HepG2 (cell line): Measurements from ENCODE around the gene ZFHX3. TPM values are rescaled to one million over a fixed set of nuclear protein-coding genes. Genes with fewer than 3 reads are reported as not detected.
A peak's percentile ranks its signal among the peaks of the same experiment; 100 is the strongest.

ENCODE experiments used
- CBX1 ChIP-seq: IDR thresholded peaks from one replicate; pipeline ENCODE4 v1.6.1; 2016; ENCODE audit warnings: antibody characterized with exemption, low read depth
- GMEB2 ChIP-seq: IDR thresholded peaks from 2 replicates; pipeline ENCODE4 v1.6.1; 2016; ENCODE audit warnings: missing biosample characterization, missing genetic modification reagents, low read depth
- HNRNPL ChIP-seq: fragments of 200-400 bp; formaldehyde crosslinking; IDR thresholded peaks from 2 replicates; pipeline ENCODE4 v1.6.1; 2017; ENCODE audit warnings: mild to moderate bottlenecking, low read depth, low read length
- KDM4B ChIP-seq: sonication (generic); formaldehyde crosslinking; IDR thresholded peaks from 2 replicates; pipeline ENCODE4 v1.4.0; 2020; ENCODE audit warnings: missing genetic modification reagents
- NFYC ChIP-seq: IDR thresholded peaks from 2 replicates; pipeline ENCODE4 v1.6.1; 2016; ENCODE audit warnings: missing genetic modification reagents, missing compliant biosample characterization
- NONO ChIP-seq, 2 experiments: fragments of 450-650 bp in 1 of 2; sonication (generic) in 1 of 2; formaldehyde crosslinking in 1 of 2; IDR thresholded peaks in 1 of 2; conservative IDR thresholded peaks in 1 of 2; 2 replicates each; pipeline versions ENCODE4 v1.6.1 to v1.8.0; 2017 to 2022; ENCODE audit warnings: mild to moderate bottlenecking in 1 of 2, missing genetic modification reagents in 1 of 2, moderate library complexity in 1 of 2
- PPARG ChIP-seq: conservative IDR thresholded peaks from 2 replicates; pipeline ENCODE4 v1.6.1; 2016; ENCODE audit warnings: missing biosample characterization, missing genetic modification reagents
- XRCC5 ChIP-seq: fragments of 200-400 bp; formaldehyde crosslinking; optimal IDR thresholded peaks from 2 replicates; pipeline ENCODE3; 2017; ENCODE audit warnings: mild to moderate bottlenecking, low read length
- ZBTB33 ChIP-seq: sonication (generic); formaldehyde crosslinking; IDR thresholded peaks from 2 replicates; pipeline ENCODE4 v1.4.0; 2020; ENCODE audit warnings: missing genetic modification reagents
- ZMYM2 ChIP-seq: sonication (generic); formaldehyde crosslinking; IDR thresholded peaks from 2 replicates; pipeline ENCODE4 v1.8.0; 2022; ENCODE audit warnings: mild to moderate bottlenecking, missing genetic modification reagents
- ZNF318 ChIP-seq: sonication (generic); formaldehyde crosslinking; IDR thresholded peaks from 2 replicates; pipeline ENCODE4 v1.4.0; 2020; ENCODE audit warnings: mild to moderate bottlenecking, missing genetic modification reagents
- ZNF687 ChIP-seq: sonication (generic); formaldehyde crosslinking; IDR thresholded peaks from 2 replicates; pipeline ENCODE4 v1.5.1; 2020; ENCODE audit warnings: mild to moderate bottlenecking, missing genetic modification reagents, moderate library complexity
- polyA plus RNA-seq, 8 experiments: library from polyadenylated mRNA; depleted of rRNA in 3 of 8; stranded (reverse) in 7 of 8; unstranded in 1 of 8; fragments of >200 nt; fragmentation: Illumina TruSeq in 4 of 8; extraction: Trizol in 4 of 8; gene quantifications; 2 replicates each; pipeline versions ENCODE4 v1.2.1 to v1.2.3, GENCODE V29; 2011 to 2016; ENCODE audit warnings: low read depth in 4 of 8, missing spikeins in 1 of 8, mixed read lengths in 1 of 8; ENCODE audit not compliant: insufficient read depth in 1 of 8
- total RNA-seq, 5 experiments: library from RNA; depleted of rRNA; stranded (reverse); fragments of >200 nt; fragmentation: Illumina TruSeq; extraction: Trizol; gene quantifications; 2 replicates each; pipeline ENCODE4 v1.2.3, GENCODE V29; 2016; ENCODE audit warnings: low read depth in 1 of 5

ZFHX3 gene
- total and polyA plus RNA-seq, 2 of the 13 experiments (the other 11 are each of a cell fraction or from before 2014, with no cell fraction given): 5.0 to 6.0 TPM

- TF ChIP-seq GMEB2 (CRISPR knock-in tag) (no peak), ZMYM2 (no peak), ZBTB33 (CRISPR knock-in tag) (peak; percentile 19; the same call in 1 of the 2 replicates), CBX1 (no peak), KDM4B (CRISPR knock-in tag) (no peak), HNRNPL (no peak), NFYC (CRISPR knock-in tag) (no peak), PPARG (CRISPR knock-in tag) (no peak), ZNF687 (CRISPR knock-in tag) (peak; percentile 78), ZNF318 (no peak), NONO (IDR thresholded peaks at IDR 0.05) (no peak), NONO (CRISPR knock-in tag; conservative IDR thresholded peaks at IDR 0.05) (no peak; the same call in none of the 2 replicates), XRCC5 (no peak)
Measured at GRCh38 chr16:73048292-73049080, 558 bp upstream of the ZFHX3 start (continued).
